ENCODE measurements around the gene GPR37. TPM values are rescaled to one million over a fixed set of nuclear protein-coding genes. Genes with fewer than 3 reads are reported as not detected.

Gene GPR37
- total RNA-seq, 1 donor: under 0.01 TPM

GRCh38 chr7:124724079-124724478, 41.5 kb downstream of the GPR37 start:
- Histone ChIP-seq H4K20me1 (ENCODE audit: insufficient read depth, low read length) (no peaks in the 10 kb centered on the region), H3K9me3 (ENCODE audit: low read depth, low read length) (no peaks in the 10 kb centered on the region), H3K4me2 (ENCODE audit: insufficient read depth, low read length) (no peak overlapping the region), H2AFZ (ENCODE audit: low read length) (no peak overlapping the region), H3K27me3 (ENCODE audit: insufficient read depth, low read length) (no peaks in the 10 kb centered on the region), H3K4me3 (ENCODE audit: insufficient read depth, low read length) (no peak overlapping the region), H3K4me1 (ENCODE audit: insufficient read depth, low read length) (no peaks in the 10 kb centered on the region), H3K36me3 (ENCODE audit: insufficient read depth, low read length) (no peaks in the 10 kb centered on the region), H3K79me2 (ENCODE audit: insufficient read depth, low read length) (no peaks in the 10 kb centered on the region), H3K27ac (ENCODE audit: low read depth, low read length) (no peak overlapping the region)
- no peak for DNase-seq (ENCODE audit: insufficient read length, low spot score, missing footprints)
- no peak for TF ChIP-seq CTCF (IDR thresholded peaks at IDR 0.05; ENCODE audit: extremely low read depth, low read depth, low read length)

GRCh38 chr7:124723012-124723411, 42.6 kb downstream of the GPR37 start:
- no peaks in the 10 kb centered on the region for H3K36me3 ChIP-seq (ENCODE audit: insufficient read depth, low read length)
- no peaks in the 10 kb centered on the region for H3K4me1 ChIP-seq (ENCODE audit: insufficient read depth, low read length)
- H3K9me3 ChIP-seq (ENCODE audit: low read depth, low read length): no peaks in the 10 kb centered on the region
- H2AFZ ChIP-seq (ENCODE audit: low read length): no peak overlapping the region
- H3K79me2 ChIP-seq (ENCODE audit: insufficient read depth, low read length): no peaks in the 10 kb centered on the region
- H4K20me1 ChIP-seq (ENCODE audit: insufficient read depth, low read length): no peaks in the 10 kb centered on the region
- H3K4me3 ChIP-seq (ENCODE audit: insufficient read depth, low read length): no peak overlapping the region
- no peak overlapping the region for H3K4me2 ChIP-seq (ENCODE audit: insufficient read depth, low read length)
- TF ChIP-seq CTCF (IDR thresholded peaks at IDR 0.05; ENCODE audit: extremely low read depth, low read depth, low read length): no peak
- H3K27ac ChIP-seq (ENCODE audit: low read depth, low read length): no peak overlapping the region
- H3K27me3 ChIP-seq (ENCODE audit: insufficient read depth, low read length): no peaks in the 10 kb centered on the region
- peak; percentile 47 for DNase-seq (ENCODE audit: insufficient read length, low spot score, missing footprints)

- H2AFZ ChIP-seq (ENCODE audit: low read length): no peak overlapping the region
- DNase-seq (ENCODE audit: insufficient read length, low spot score, missing footprints): no peak
- H3K27me3 ChIP-seq (ENCODE audit: insufficient read depth, low read length): no peaks in the 10 kb centered on the region
- H3K4me3 ChIP-seq (ENCODE audit: insufficient read depth, low read length): no peak overlapping the region
- no peak overlapping the region for H3K4me2 ChIP-seq (ENCODE audit: insufficient read depth, low read length)
- H4K20me1 ChIP-seq (ENCODE audit: insufficient read depth, low read length): no peaks in the 10 kb centered on the region
- no peak for TF ChIP-seq CTCF (IDR thresholded peaks at IDR 0.05; ENCODE audit: extremely low read depth, low read depth, low read length)
- no peak overlapping the region for H3K27ac ChIP-seq (ENCODE audit: low read depth, low read length)
- H3K4me1 ChIP-seq (ENCODE audit: insufficient read depth, low read length): no peaks in the 10 kb centered on the region
- H3K36me3 ChIP-seq (ENCODE audit: insufficient read depth, low read length): no peaks in the 10 kb centered on the region
- no peaks in the 10 kb centered on the region for H3K79me2 ChIP-seq (ENCODE audit: insufficient read depth, low read length)
- no peaks in the 10 kb centered on the region for H3K9me3 ChIP-seq (ENCODE audit: low read depth, low read length)
These were observed 43.3 kb downstream of the GPR37 start for GRCh38 chr7:124722292-124722691.

GRCh38 chr7:124720195-124720594, 45.4 kb downstream of the GPR37 start:
- DNase-seq (ENCODE audit: insufficient read length, low spot score, missing footprints): peak; percentile 30
- Histone ChIP-seq H2AFZ (ENCODE audit: low read length) (no peak overlapping the region), H3K27me3 (ENCODE audit: insufficient read depth, low read length) (no peaks in the 10 kb centered on the region), H3K9me3 (ENCODE audit: low read depth, low read length) (peaks cover 2% of the 10 kb centered on the region), H3K4me1 (ENCODE audit: insufficient read depth, low read length) (no peaks in the 10 kb centered on the region), H3K4me3 (ENCODE audit: insufficient read depth, low read length) (no peak overlapping the region), H3K4me2 (ENCODE audit: insufficient read depth, low read length) (no peak overlapping the region), H4K20me1 (ENCODE audit: insufficient read depth, low read length) (no peaks in the 10 kb centered on the region), H3K79me2 (ENCODE audit: insufficient read depth, low read length) (no peaks in the 10 kb centered on the region), H3K36me3 (ENCODE audit: insufficient read depth, low read length) (no peaks in the 10 kb centered on the region), H3K27ac (ENCODE audit: low read depth, low read length) (no peak overlapping the region)
- no peak for TF ChIP-seq CTCF (IDR thresholded peaks at IDR 0.05; ENCODE audit: extremely low read depth, low read depth, low read length)
